Measurements from ENCODE around the gene SUMO3. TPM values are rescaled to one million over a fixed set of nuclear protein-coding genes. Genes with fewer than 3 reads are reported as not detected.

Gene SUMO3
- total and polyA plus RNA-seq, 2 of the 13 experiments (the other 11 are each of a cell fraction or from before 2014, with no cell fraction given), result 51.4 to 92.4 TPM

GRCh38 chr21:44765231-44766013, 52.4 kb downstream of the SUMO3 start:
- H3K9ac ChIP-seq (ENCODE audit: insufficient read depth, low read depth, low read length), result no peak overlapping the region
- DNase-seq (ENCODE audit: low spot score) (no peak), FAIRE-seq (no peak), ATAC-seq (peak; percentile 8)
- no peak overlapping the region for H3K27ac ChIP-seq (ENCODE audit: extremely low read length, insufficient read depth, low read length)
- 33% methylated on average over 8 of the region's 12 CpGs for WGBS (ENCODE audit: low lambda C conversion rate)
- no peaks in the 10 kb centered on the region for H3K79me2 ChIP-seq (ENCODE audit: insufficient read depth, low read length)
- ChIA-PET POLR2A (no interaction called here), CTCF (ENCODE audit: low intra/inter-chr PET ratio, low total read pairs) (no interaction called here)
- TF ChIP-seq ZNF512 (CRISPR knock-in tag; IDR thresholded peaks at IDR 0.05) (no peak), PRDM15 (CRISPR knock-in tag; IDR thresholded peaks at IDR 0.05) (0 out of 2 replicates have a peak, but pooled peaks have one; percentile 64)
- TF ChIP-seq, protein P1, sequence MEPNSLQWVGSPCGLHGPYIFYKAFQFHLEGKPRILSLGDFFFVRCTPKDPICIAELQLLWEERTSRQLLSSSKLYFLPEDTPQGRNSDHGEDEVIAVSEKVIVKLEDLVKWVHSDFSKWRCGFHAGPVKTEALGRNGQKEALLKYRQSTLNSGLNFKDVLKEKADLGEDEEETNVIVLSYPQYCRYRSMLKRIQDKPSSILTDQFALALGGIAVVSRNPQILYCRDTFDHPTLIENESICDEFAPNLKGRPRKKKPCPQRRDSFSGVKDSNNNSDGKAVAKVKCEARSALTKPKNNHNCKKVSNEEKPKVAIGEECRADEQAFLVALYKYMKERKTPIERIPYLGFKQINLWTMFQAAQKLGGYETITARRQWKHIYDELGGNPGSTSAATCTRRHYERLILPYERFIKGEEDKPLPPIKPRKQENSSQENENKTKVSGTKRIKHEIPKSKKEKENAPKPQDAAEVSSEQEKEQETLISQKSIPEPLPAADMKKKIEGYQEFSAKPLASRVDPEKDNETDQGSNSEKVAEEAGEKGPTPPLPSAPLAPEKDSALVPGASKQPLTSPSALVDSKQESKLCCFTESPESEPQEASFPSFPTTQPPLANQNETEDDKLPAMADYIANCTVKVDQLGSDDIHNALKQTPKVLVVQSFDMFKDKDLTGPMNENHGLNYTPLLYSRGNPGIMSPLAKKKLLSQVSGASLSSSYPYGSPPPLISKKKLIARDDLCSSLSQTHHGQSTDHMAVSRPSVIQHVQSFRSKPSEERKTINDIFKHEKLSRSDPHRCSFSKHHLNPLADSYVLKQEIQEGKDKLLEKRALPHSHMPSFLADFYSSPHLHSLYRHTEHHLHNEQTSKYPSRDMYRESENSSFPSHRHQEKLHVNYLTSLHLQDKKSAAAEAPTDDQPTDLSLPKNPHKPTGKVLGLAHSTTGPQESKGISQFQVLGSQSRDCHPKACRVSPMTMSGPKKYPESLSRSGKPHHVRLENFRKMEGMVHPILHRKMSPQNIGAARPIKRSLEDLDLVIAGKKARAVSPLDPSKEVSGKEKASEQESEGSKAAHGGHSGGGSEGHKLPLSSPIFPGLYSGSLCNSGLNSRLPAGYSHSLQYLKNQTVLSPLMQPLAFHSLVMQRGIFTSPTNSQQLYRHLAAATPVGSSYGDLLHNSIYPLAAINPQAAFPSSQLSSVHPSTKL (CRISPR knock-in tag; IDR thresholded peaks at IDR 0.05), result no peak
- TF ChIP-seq, protein P2, sequence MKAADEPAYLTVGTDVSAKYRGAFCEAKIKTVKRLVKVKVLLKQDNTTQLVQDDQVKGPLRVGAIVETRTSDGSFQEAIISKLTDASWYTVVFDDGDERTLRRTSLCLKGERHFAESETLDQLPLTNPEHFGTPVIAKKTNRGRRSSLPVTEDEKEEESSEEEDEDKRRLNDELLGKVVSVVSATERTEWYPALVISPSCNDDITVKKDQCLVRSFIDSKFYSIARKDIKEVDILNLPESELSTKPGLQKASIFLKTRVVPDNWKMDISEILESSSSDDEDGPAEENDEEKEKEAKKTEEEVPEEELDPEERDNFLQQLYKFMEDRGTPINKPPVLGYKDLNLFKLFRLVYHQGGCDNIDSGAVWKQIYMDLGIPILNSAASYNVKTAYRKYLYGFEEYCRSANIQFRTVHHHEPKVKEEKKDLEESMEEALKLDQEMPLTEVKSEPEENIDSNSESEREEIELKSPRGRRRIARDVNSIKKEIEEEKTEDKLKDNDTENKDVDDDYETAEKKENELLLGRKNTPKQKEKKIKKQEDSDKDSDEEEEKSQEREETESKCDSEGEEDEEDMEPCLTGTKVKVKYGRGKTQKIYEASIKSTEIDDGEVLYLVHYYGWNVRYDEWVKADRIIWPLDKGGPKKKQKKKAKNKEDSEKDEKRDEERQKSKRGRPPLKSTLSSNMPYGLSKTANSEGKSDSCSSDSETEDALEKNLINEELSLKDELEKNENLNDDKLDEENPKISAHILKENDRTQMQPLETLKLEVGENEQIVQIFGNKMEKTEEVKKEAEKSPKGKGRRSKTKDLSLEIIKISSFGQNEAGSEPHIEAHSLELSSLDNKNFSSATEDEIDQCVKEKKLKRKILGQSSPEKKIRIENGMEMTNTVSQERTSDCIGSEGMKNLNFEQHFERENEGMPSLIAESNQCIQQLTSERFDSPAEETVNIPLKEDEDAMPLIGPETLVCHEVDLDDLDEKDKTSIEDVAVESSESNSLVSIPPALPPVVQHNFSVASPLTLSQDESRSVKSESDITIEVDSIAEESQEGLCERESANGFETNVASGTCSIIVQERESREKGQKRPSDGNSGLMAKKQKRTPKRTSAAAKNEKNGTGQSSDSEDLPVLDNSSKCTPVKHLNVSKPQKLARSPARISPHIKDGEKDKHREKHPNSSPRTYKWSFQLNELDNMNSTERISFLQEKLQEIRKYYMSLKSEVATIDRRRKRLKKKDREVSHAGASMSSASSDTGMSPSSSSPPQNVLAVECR (CRISPR knock-in tag; IDR thresholded peaks at IDR 0.05; ENCODE audit: borderline replicate concordance), result 0 out of 2 replicates have a peak, but pooled peaks have one; percentile 9
- peaks cover 53% of the 10 kb centered on the region for H3K4me1 ChIP-seq (ENCODE audit: insufficient read depth, low read length)
- H2AFZ ChIP-seq (ENCODE audit: low read length), result no peak overlapping the region
- in situ Hi-C loops (cut with HindIII; ENCODE audit: extremely low pct_ligation_motif_present, low pct_unique_long_range_greater_than_20kb), result no loop called here
- no peaks in the 10 kb centered on the region for H3K9me3 ChIP-seq (ENCODE audit: low read length)
- H4K20me1 ChIP-seq (ENCODE audit: insufficient read depth, low read length), result no peaks in the 10 kb centered on the region
- BruUV-seq (replicated peaks), result no TSS peak
- peak overlapping the region in 1 of 3 experiments; percentile 53; a peak in 1 of 6 replicates for H3K4me3 ChIP-seq (replicated peaks in 1 of 3; ENCODE audit: insufficient read depth in 1 of 3, low read depth in 2 of 3, low read length in 3 of 3)
- peak overlapping the region; percentile 67; the same call in 1 of the 2 replicates for H3K4me2 ChIP-seq (ENCODE audit: low read depth, low read length)
- peaks cover 1 to 16% of the 10 kb centered on the region in 2 experiments; a peak in 2 of 5 replicates for H3K27me3 ChIP-seq (ENCODE audit: control insufficient read depth in 1 of 2, insufficient read depth in 2 of 2, low read length in 2 of 2)
- intact Hi-C loops (cut with micrococcal nuclease; ENCODE audit: unreplicated experiment), result no loop called here
- H3K36me3 ChIP-seq (replicated peaks in 1 of 2; ENCODE audit: control insufficient read depth in 1 of 2, insufficient read depth in 2 of 2, low read length in 2 of 2), result peaks cover 0 to 6% of the 10 kb centered on the region in 2 experiments; a peak in 2 of 5 replicates
